ENCODE results near the gene CD9.

- TF ChIP-seq CTCF (IDR thresholded peaks at IDR 0.05; ENCODE audit: borderline replicate concordance, extremely low read depth, low read length, poor library complexity, severe bottlenecking) = no peak
- no peak for TF ChIP-seq EZH2 (IDR thresholded peaks at IDR 0.05; ENCODE audit: borderline replicate concordance, low read depth, low read length, severe bottlenecking)
These were observed 71.1 kb downstream of the CD9 start for GRCh38 chr12:6271281-6271680.

Data from DND-41 (cell line).